Thyroid gland (tissue), 4 donors: Measurements from ENCODE around the gene COX4I2.

Experiments used
- CTCF ChIP-seq, 6 experiments: fragments of 200-600 bp in 3 of 6; fragments of 450-650 bp in 3 of 6; sonication (generic) in 3 of 6; IDR thresholded peaks; one replicate each; pipeline ENCODE4 v1.5.1; 2016 to 2019; ENCODE audit warnings: antibody characterized with exemption in 6 of 6, mild to moderate bottlenecking in 2 of 6, inconsistent platforms in 1 of 6, moderate library complexity in 1 of 6
- POLR2A ChIP-seq, 2 donors: fragments of 450-650 bp; IDR thresholded peaks; one replicate each; pipeline ENCODE4 v1.6.1; 2017; ENCODE audit warnings: antibody characterized with exemption in 2 of 2, mild to moderate bottlenecking in 2 of 2, moderate library complexity in 1 of 2

- TF ChIP-seq CTCF (IDR thresholded peaks at IDR 0.05) (no peak), POLR2A (IDR thresholded peaks at IDR 0.05) (no peak)
Measured at GRCh38 chr20:31590717-31591225, 46.9 kb upstream of the COX4I2 start.
